Tibial nerve (tissue), 3 donors: ENCODE data around the gene TMPRSS11D.

Source experiments
- CTCF ChIP-seq, 5 experiments: fragments of 200-600 bp in 3 of 5; fragments of 450-650 bp in 2 of 5; sonication (generic) in 3 of 5; IDR thresholded peaks; one replicate each; pipeline ENCODE4 v1.5.1; 2016 to 2019; ENCODE audit warnings: antibody characterized with exemption in 5 of 5, mild to moderate bottlenecking in 3 of 5, moderate library complexity in 2 of 5
- POLR2A ChIP-seq, 2 donors: fragments of 450-650 bp; IDR thresholded peaks; one replicate each; pipeline ENCODE4 v1.6.1; 2017; ENCODE audit warnings: antibody characterized with exemption in 2 of 2, mild to moderate bottlenecking in 2 of 2, moderate library complexity in 2 of 2

- TF ChIP-seq POLR2A (IDR thresholded peaks at IDR 0.05): no peak
- no peak for TF ChIP-seq CTCF (IDR thresholded peaks at IDR 0.05)
Measured at GRCh38 chr4:67891645-67892044, 7.8 kb upstream of the TMPRSS11D start.
